Parathyroid adenoma (tissue), 2 donors: ENCODE data around the gene DHX40.
A peak's percentile ranks its signal among the peaks of the same experiment; 100 is the strongest.
"Not testable (repeated sequence)": the region's sequence is repeated elsewhere in the genome, so short reads cannot be mapped to it uniquely, and the experiment has no call there.

Source experiments
- H2AFZ ChIP-seq: fragments of 300-600 bp; sonication (generic); one replicate; pipeline ENCODE4 v1.7.0; 2017; ENCODE audit warnings: antibody characterized with exemption, mild to moderate bottlenecking
- H3K27ac ChIP-seq: fragments of 300-600 bp; sonication (generic); one replicate; pipeline ENCODE4 v1.7.0; 2017
- H3K27me3 ChIP-seq: fragments of 300-600 bp; sonication (generic); one replicate; pipeline ENCODE4 v1.7.0; 2017; ENCODE audit warnings: low read length; ENCODE audit not compliant: control insufficient read depth, insufficient read depth
- H3K36me3 ChIP-seq: fragments of 300-600 bp; sonication (generic); one replicate; pipeline ENCODE4 v1.7.0; 2017; ENCODE audit warnings: low read length; ENCODE audit not compliant: control insufficient read depth, insufficient read depth
- H3K4me1 ChIP-seq: fragments of 300-600 bp; sonication (generic); one replicate; pipeline ENCODE4 v1.7.0; 2017; ENCODE audit warnings: control low read depth
- H3K4me2 ChIP-seq: fragments of 300-600 bp; sonication (generic); one replicate; pipeline ENCODE4 v1.7.0; 2017; ENCODE audit warnings: low read length
- H3K4me3 ChIP-seq: fragments of 300-600 bp; sonication (generic); one replicate; pipeline ENCODE4 v1.7.0; 2017; ENCODE audit warnings: low read depth, low read length
- H3K79me2 ChIP-seq: fragments of 300-600 bp; sonication (generic); one replicate; pipeline ENCODE4 v1.7.0; 2017; ENCODE audit warnings: control low read depth
- H3K9ac ChIP-seq: fragments of 300-600 bp; sonication (generic); one replicate; pipeline ENCODE4 v1.7.0; 2017; ENCODE audit warnings: mild to moderate bottlenecking
- H3K9me3 ChIP-seq: fragments of 300-600 bp; sonication (generic); one replicate; pipeline ENCODE4 v1.7.0; 2017; ENCODE audit warnings: low read length; ENCODE audit not compliant: control insufficient read depth
- TF ChIP-seq, protein P1 (sequence below): fragments of 300-600 bp; sonication (generic); IDR thresholded peaks from one replicate; pipeline ENCODE4 v1.7.0; 2017; ENCODE audit warnings: antibody characterized with exemption, mild to moderate bottlenecking
- donor health status: primary hyperparathyroidism.

DHX40 gene

DNA sequence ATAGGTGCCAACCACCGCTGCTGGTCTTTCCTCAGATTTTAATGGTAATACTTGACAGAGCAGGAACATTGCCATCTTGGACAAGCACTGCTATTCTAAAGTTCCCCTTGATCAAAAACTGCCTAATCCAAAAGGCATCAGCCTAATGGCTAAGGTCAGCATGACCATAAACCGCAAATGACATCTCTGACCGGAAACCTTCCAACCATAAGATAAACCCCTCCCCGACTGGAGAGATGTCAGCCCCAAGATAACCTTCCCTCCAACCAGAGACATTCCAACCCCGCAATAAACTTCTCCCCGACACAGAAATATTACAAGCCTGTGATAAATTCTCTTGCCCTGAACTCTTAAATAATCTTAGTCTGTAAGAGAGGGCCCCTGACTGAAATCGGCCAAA is 7.4 kb upstream of the DHX40 start:
- no peak overlapping the region for H3K9ac ChIP-seq
- H3K36me3 ChIP-seq: no peaks in the 10 kb centered on the region
- H3K9me3 ChIP-seq: no peaks in the 10 kb centered on the region
- H3K4me1 ChIP-seq: no peaks in the 10 kb centered on the region
- TF ChIP-seq, protein P1, sequence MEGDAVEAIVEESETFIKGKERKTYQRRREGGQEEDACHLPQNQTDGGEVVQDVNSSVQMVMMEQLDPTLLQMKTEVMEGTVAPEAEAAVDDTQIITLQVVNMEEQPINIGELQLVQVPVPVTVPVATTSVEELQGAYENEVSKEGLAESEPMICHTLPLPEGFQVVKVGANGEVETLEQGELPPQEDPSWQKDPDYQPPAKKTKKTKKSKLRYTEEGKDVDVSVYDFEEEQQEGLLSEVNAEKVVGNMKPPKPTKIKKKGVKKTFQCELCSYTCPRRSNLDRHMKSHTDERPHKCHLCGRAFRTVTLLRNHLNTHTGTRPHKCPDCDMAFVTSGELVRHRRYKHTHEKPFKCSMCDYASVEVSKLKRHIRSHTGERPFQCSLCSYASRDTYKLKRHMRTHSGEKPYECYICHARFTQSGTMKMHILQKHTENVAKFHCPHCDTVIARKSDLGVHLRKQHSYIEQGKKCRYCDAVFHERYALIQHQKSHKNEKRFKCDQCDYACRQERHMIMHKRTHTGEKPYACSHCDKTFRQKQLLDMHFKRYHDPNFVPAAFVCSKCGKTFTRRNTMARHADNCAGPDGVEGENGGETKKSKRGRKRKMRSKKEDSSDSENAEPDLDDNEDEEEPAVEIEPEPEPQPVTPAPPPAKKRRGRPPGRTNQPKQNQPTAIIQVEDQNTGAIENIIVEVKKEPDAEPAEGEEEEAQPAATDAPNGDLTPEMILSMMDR: no peak
- H3K79me2 ChIP-seq: no peaks in the 10 kb centered on the region
- no peak overlapping the region for H3K4me2 ChIP-seq
- no peaks in the 10 kb centered on the region for H3K27me3 ChIP-seq
- no peak overlapping the region for H2AFZ ChIP-seq
- H3K4me3 ChIP-seq: no peak overlapping the region
- no peak overlapping the region for H3K27ac ChIP-seq

DNA sequence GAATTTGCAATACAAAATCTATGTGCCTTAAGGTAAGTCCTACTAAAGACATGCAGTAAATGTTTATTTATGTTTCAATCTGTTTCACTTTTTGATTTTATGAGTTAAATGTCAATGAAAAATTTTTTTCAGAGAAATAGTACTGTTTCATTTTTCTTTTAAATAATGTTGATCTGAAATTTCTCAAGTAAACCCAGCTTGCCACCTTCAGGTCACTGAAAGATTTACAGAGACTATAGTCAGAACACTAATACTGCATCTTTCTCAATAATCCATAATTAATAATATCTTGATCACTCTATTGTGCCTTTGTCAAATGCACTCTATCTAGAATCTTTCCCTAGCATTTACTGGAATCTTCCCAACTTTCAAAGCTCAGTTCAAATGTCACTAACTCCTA is 6.5 kb upstream of the DHX40 start:
- no peaks in the 10 kb centered on the region for H3K79me2 ChIP-seq
- H3K27ac ChIP-seq: no peak overlapping the region
- H3K36me3 ChIP-seq: no peaks in the 10 kb centered on the region
- no peaks in the 10 kb centered on the region for H3K9me3 ChIP-seq
- H3K4me3 ChIP-seq: no peak overlapping the region
- H3K9ac ChIP-seq: no peak overlapping the region
- no peak overlapping the region for H3K4me2 ChIP-seq
- H3K4me1 ChIP-seq: no peaks in the 10 kb centered on the region
- no peaks in the 10 kb centered on the region for H3K27me3 ChIP-seq
- H2AFZ ChIP-seq: no peak overlapping the region
- TF ChIP-seq, protein P1: peak; percentile 15

DNA sequence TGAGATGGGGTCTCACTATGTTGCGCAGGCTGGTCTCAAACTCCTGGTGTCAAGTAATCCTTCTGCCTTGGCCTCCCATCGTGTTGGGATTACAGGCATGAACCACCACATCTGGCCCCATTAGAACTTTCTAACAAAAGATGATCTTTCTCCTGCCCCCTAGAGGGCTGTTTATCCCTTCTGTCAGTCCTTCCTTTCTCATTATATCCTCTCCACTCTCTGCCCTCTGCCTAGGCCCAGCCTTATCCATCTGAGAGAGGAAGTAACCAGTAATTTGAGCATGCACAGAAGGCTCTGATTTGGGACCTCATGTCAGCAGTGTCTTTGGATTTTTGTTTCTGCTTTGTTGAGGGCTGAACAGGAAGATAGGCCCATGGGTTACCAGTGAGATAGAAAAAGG is 4.4 kb upstream of the DHX40 start:
- Histone ChIP-seq H3K9me3 (no peaks in the 10 kb centered on the region), H3K4me1 (no peaks in the 10 kb centered on the region), H3K79me2 (peaks cover 6% of the 10 kb centered on the region), H2AFZ (no peak overlapping the region), H3K27me3 (no peaks in the 10 kb centered on the region), H3K36me3 (no peaks in the 10 kb centered on the region), H3K4me2 (no peak overlapping the region), H3K27ac (no peak overlapping the region), H3K4me3 (no peak overlapping the region), H3K9ac (no peak overlapping the region)
- TF ChIP-seq, protein P1: no peak

DNA sequence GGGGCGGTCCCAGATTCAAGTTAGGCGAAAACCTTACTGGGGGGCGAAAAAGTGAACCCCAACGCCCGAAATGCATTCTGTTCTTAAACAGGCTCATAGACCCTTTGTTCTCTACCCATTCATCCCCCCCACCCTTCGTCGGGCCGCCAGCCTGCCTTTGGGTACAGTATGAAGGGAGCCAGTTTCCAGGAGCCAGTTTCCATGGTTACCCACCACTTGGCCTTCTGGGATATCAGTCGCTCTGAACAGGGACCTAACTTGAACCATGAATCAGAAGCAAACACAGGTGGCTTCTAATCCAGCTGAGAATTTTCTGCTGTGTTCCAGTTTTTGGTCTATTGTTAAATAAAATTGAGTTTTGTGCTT is 532 bp downstream of the DHX40 start:
- Histone ChIP-seq H3K79me2 (peaks cover 6% of the 10 kb centered on the region), H3K9ac (no peak overlapping the region), H2AFZ (peak overlapping the region; percentile 96), H3K4me2 (peak overlapping the region; percentile 56), H3K27ac (peak overlapping the region; percentile 86), H3K36me3 (no peaks in the 10 kb centered on the region), H3K4me1 (no peaks in the 10 kb centered on the region), H3K4me3 (peak overlapping the region; percentile 73), H3K27me3 (no peaks in the 10 kb centered on the region), H3K9me3 (no peaks in the 10 kb centered on the region)
- TF ChIP-seq, protein P1: no peak

DNA sequence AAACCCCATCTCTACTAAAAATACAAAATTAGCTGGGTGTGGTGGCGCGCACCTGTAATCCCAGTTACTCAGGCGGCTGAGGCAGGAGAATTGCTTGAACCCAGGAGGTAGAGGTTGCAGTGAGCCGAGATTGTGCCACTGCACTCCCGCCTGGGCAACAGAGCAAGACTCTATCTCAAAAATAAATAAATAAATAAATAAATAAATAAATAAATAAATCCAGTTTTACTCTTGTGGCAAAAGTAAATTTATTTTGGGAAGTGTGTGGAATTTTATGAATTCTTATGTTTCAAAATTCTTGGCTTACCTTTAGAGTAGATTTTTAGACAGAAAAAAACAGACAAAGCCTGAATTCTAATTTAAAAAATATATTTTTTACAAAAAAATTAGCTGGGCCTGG is 3.7 kb downstream of the DHX40 start:
- H3K79me2 ChIP-seq, H3K9me3 ChIP-seq, H3K4me3 ChIP-seq, H3K27ac ChIP-seq, H3K9ac ChIP-seq, H3K36me3 ChIP-seq, H3K4me2 ChIP-seq, H2AFZ ChIP-seq, H3K27me3 ChIP-seq, H3K4me1 ChIP-seq: not testable (repeated sequence)
